Neural progenitor cell (in vitro differentiated cells): ENCODE results near the gene PLAAT1. TPM values are rescaled to one million over a fixed set of nuclear protein-coding genes. Genes with fewer than 3 reads are reported as not detected.

ENCODE experiments used
- DNase-seq: peaks from one replicate; pipeline ENCODE4 v3.0.0-alpha.2; 2016; ENCODE audit warnings: low spot score
- H2AFZ ChIP-seq: fragments of 200-600 bp; sonication (generic); replicated peaks from 2 replicates; pipeline ENCODE4 v1.6.1; 2016; ENCODE audit warnings: antibody characterized with exemption
- H3F3A ChIP-seq: fragments of 200-600 bp; sonication (generic); 2 replicates; pipeline ENCODE4 v1.6.1; 2016; ENCODE audit warnings: antibody characterized with exemption, low read depth
- H3K27ac ChIP-seq: fragments of 200-600 bp; sonication (generic); 2 replicates; pipeline ENCODE4 v1.5.1; 2016; ENCODE audit warnings: mild to moderate bottlenecking
- H3K27me3 ChIP-seq: fragments of 200-600 bp; sonication (generic); 2 replicates; pipeline ENCODE4 v1.6.1; 2016; ENCODE audit warnings: mild to moderate bottlenecking, moderate library complexity
- H3K36me3 ChIP-seq: fragments of 200-600 bp; sonication (generic); 2 replicates; pipeline ENCODE4 v1.5.1; 2016
- H3K4me1 ChIP-seq: fragments of 200-600 bp; sonication (generic); 2 replicates; pipeline ENCODE4 v1.6.1; 2016; ENCODE audit warnings: mixed run types
- H3K4me2 ChIP-seq: fragments of 200-600 bp; sonication (generic); 2 replicates; pipeline ENCODE4 v1.6.1; 2016
- H3K4me3 ChIP-seq: fragments of 200-600 bp; sonication (generic); 2 replicates; pipeline ENCODE4 v1.5.1; 2016
- H3K79me2 ChIP-seq: fragments of 200-600 bp; sonication (generic); 2 replicates; pipeline ENCODE4 v1.6.1; 2016; ENCODE audit warnings: low read depth
- H3K9ac ChIP-seq: fragments of 200-600 bp; sonication (generic); 2 replicates; pipeline ENCODE4 v1.6.1; 2016
- H3K9me3 ChIP-seq: fragments of 200-600 bp; sonication (generic); 2 replicates; pipeline ENCODE4 v1.5.1; 2016; ENCODE audit warnings: low read depth
- H4K20me1 ChIP-seq: fragments of 200-600 bp; sonication (generic); 2 replicates; pipeline ENCODE4 v1.6.1; 2016; ENCODE audit warnings: low read depth
- H3K27ac Mint-ChIP-seq: 3 replicates; pipeline ENCODE4 v1.8.0; 2021; ENCODE audit warnings: mixed read lengths
- H3K27me3 Mint-ChIP-seq: 2 replicates; pipeline ENCODE4 v1.8.0; 2022; ENCODE audit warnings: low read depth, mild to moderate bottlenecking, inconsistent platforms, moderate library complexity, mixed read lengths; ENCODE audit not compliant: insufficient read depth
- H3K36me3 Mint-ChIP-seq: 3 replicates; pipeline ENCODE4 v1.8.0; 2021; ENCODE audit warnings: mixed read lengths
- H3K4me1 Mint-ChIP-seq: 3 replicates; pipeline ENCODE4 v1.8.0; 2021; ENCODE audit warnings: mixed read lengths
- H3K4me3 Mint-ChIP-seq: 3 replicates; pipeline ENCODE4 v1.8.0; 2021; ENCODE audit warnings: mild to moderate bottlenecking, moderate library complexity, mixed read lengths
- H3K9me3 Mint-ChIP-seq: 3 replicates; pipeline ENCODE4 v1.8.0; 2020; ENCODE audit warnings: mixed read lengths
- CTCF ChIP-seq: fragments of 200-600 bp; sonication (generic); IDR thresholded peaks from 2 replicates; pipeline ENCODE4 v1.5.1; 2017; ENCODE audit warnings: antibody characterized with exemption, mild to moderate bottlenecking
- EZH2 ChIP-seq: fragments of 200-600 bp; sonication (generic); IDR thresholded peaks from 2 replicates; pipeline ENCODE4 v1.6.1; 2017; ENCODE audit warnings: antibody characterized with exemption, mild to moderate bottlenecking, moderate library complexity
- EZH2phosphoT487 ChIP-seq: fragments of 200-600 bp; sonication (generic); IDR thresholded peaks from 2 replicates; pipeline ENCODE4 v1.6.1; 2017; ENCODE audit warnings: antibody characterized with exemption
- total RNA-seq: library from RNA; depleted of rRNA; stranded (reverse); fragments of >200 nt; gene quantifications from 2 replicates; pipeline ENCODE4 v1.2.3, GENCODE V29; 2015; ENCODE audit warnings: low replicate concordance

The PLAAT1 gene
- total RNA-seq, 1 donor from 2014 or later, result 4.9 TPM

GRCh38 chr3:193305356-193305755, 64.3 kb downstream of the PLAAT1 start:
- Histone ChIP-seq H3K4me3 (no peak overlapping the region), H3K9ac (no peak overlapping the region), H3K9me3 (no peaks in the 10 kb centered on the region), H3K36me3 (no peaks in the 10 kb centered on the region), H3K27ac (no peak overlapping the region), H3K4me1 (no peaks in the 10 kb centered on the region), H3F3A (no peaks in the 10 kb centered on the region), H2AFZ (no peak overlapping the region), H3K4me2 (no peak overlapping the region), H3K79me2 (no peaks in the 10 kb centered on the region), H4K20me1 (no peaks in the 10 kb centered on the region), H3K27me3 (no peaks in the 10 kb centered on the region)
- TF ChIP-seq CTCF (no peak), EZH2phosphoT487 (no peak), EZH2 (no peak)
- DNase-seq, result no peak
- H3K9me3 Mint-ChIP-seq, result no peaks in the 10 kb centered on the region
- H3K27ac Mint-ChIP-seq, result no peak overlapping the region
- H3K4me3 Mint-ChIP-seq, result no peak overlapping the region
- no peaks in the 10 kb centered on the region for H3K36me3 Mint-ChIP-seq
- peaks cover 2% of the 10 kb centered on the region for H3K27me3 Mint-ChIP-seq
- H3K4me1 Mint-ChIP-seq, result no peaks in the 10 kb centered on the region

- Mint-ChIP-seq H3K4me3 (no peak overlapping the region), H3K9me3 (no peaks in the 10 kb centered on the region), H3K4me1 (peaks cover 9% of the 10 kb centered on the region), H3K36me3 (no peaks in the 10 kb centered on the region), H3K27me3 (no peaks in the 10 kb centered on the region), H3K27ac (no peak overlapping the region)
- Histone ChIP-seq H3K4me3 (no peak overlapping the region), H3F3A (peaks cover 7% of the 10 kb centered on the region), H3K4me1 (peaks cover 24% of the 10 kb centered on the region), H3K9ac (no peak overlapping the region), H3K4me2 (no peak overlapping the region), H4K20me1 (no peaks in the 10 kb centered on the region), H3K9me3 (no peaks in the 10 kb centered on the region), H2AFZ (peak overlapping the region; percentile 71), H3K36me3 (no peaks in the 10 kb centered on the region), H3K27me3 (no peaks in the 10 kb centered on the region), H3K27ac (no peak overlapping the region), H3K79me2 (no peaks in the 10 kb centered on the region)
- no peak for DNase-seq
- no peak for TF ChIP-seq EZH2phosphoT487
- TF ChIP-seq CTCF, result no peak
- TF ChIP-seq EZH2, result no peak
These were observed 70.1 kb downstream of the PLAAT1 start for GRCh38 chr3:193310914-193311723.

GRCh38 chr3:193313061-193313958, 72.3 kb downstream of the PLAAT1 start:
- Mint-ChIP-seq H3K4me3 (no peak overlapping the region), H3K4me1 (peaks cover 9% of the 10 kb centered on the region), H3K9me3 (no peaks in the 10 kb centered on the region), H3K36me3 (no peaks in the 10 kb centered on the region), H3K27me3 (no peaks in the 10 kb centered on the region), H3K27ac (peak overlapping the region; percentile 6)
- H3K9me3 ChIP-seq, result no peaks in the 10 kb centered on the region
- H4K20me1 ChIP-seq, result no peaks in the 10 kb centered on the region
- H3K4me1 ChIP-seq, result peaks cover 24% of the 10 kb centered on the region
- peak overlapping the region; percentile 89 for H2AFZ ChIP-seq
- peak overlapping the region; percentile 11 for H3K4me2 ChIP-seq
- H3K27me3 ChIP-seq, result no peaks in the 10 kb centered on the region
- no peaks in the 10 kb centered on the region for H3K79me2 ChIP-seq
- no peak overlapping the region for H3K27ac ChIP-seq
- peaks cover 7% of the 10 kb centered on the region for H3F3A ChIP-seq
- no peak for DNase-seq
- TF ChIP-seq EZH2phosphoT487, result no peak
- no peak for TF ChIP-seq CTCF
- TF ChIP-seq EZH2, result no peak
- H3K4me3 ChIP-seq, result no peak overlapping the region
- no peaks in the 10 kb centered on the region for H3K36me3 ChIP-seq
- H3K9ac ChIP-seq, result no peak overlapping the region
